HepG2 (cell line): ENCODE data around the gene ASXL3. TPM values are rescaled to one million over a fixed set of nuclear protein-coding genes. Genes with fewer than 3 reads are reported as not detected.

Experiments
- ATAC-seq: fragments of 200-7000 bp; cut with Tn5 transposase; 3 replicates; pipeline ENCODE4 v1.9.1; 2020; ENCODE audit warnings: mild to moderate bottlenecking, moderate library complexity
- BruUV-seq: library from RNA; stranded (reverse); fragments of 400-500 nt; replicated peaks from 2 replicates; lab custom pipeline; 2021; lab: Mats Ljungman, UMichigan
- CTCF ChIA-PET: fragments of 300-600 bp; formaldehyde crosslinking; extraction: SDS; loops from one replicate; lab custom pipeline; 2021; ENCODE audit warnings: low total read pairs, inconsistent platforms, low intra/inter-chr PET ratio; lab: Yijun Ruan, JAX
- POLR2A ChIA-PET: fragments of 350-600 bp; sonication (Branson Sonifier 250); formaldehyde crosslinking; loops from one replicate; lab custom pipeline; 2020; ENCODE audit warnings: antibody characterized with exemption, inconsistent platforms; lab: Yijun Ruan, JAX
- DNase-seq: peaks from one replicate; pipeline ENCODE4 v3.0.0-alpha.2; 2015; ENCODE audit warnings: low spot score
- FAIRE-seq: peaks from 3 replicates; lab custom pipeline; 2011; peaks lifted over from hg19 to GRCh38; lab: Jason Lieb, UNC
- H2AFZ ChIP-seq: one replicate; pipeline ENCODE4 v1.6.1; 2011; ENCODE audit warnings: low read length, inconsistent platforms
- H3K27ac ChIP-seq: fragments of 300-600 bp; 3 replicates; pipeline ENCODE4 v1.8.0; 2011; ENCODE audit warnings: mixed run types, mild to moderate bottlenecking, mixed read lengths, low read length, inconsistent platforms; ENCODE audit not compliant: insufficient read depth; ENCODE audit errors: extremely low read length
- H3K27me3 ChIP-seq, 2 experiments: fragments of 200-600 bp in 1 of 2; 2 replicates in 1 of 2; 3 replicates in 1 of 2; pipeline versions ENCODE4 v1.6.0 to v1.8.0; 2011; ENCODE audit warnings: low read length in 2 of 2, mild to moderate bottlenecking in 2 of 2, moderate library complexity in 2 of 2, inconsistent platforms in 1 of 2; ENCODE audit not compliant: insufficient read depth in 2 of 2, control insufficient read depth in 1 of 2
- H3K36me3 ChIP-seq, 2 experiments: fragments of 200-600 bp in 1 of 2; replicated peaks in 1 of 2; 2 replicates in 1 of 2; 3 replicates in 1 of 2; pipeline versions ENCODE4 v1.5.1 to v1.8.0; 2011; ENCODE audit warnings: low read length in 2 of 2, inconsistent platforms in 1 of 2; ENCODE audit not compliant: insufficient read depth in 2 of 2, control insufficient read depth in 1 of 2
- H3K4me1 ChIP-seq: 2 replicates; pipeline ENCODE4 v1.5.1; 2012; ENCODE audit warnings: low read length, inconsistent platforms; ENCODE audit not compliant: insufficient read depth
- H3K4me2 ChIP-seq: 2 replicates; pipeline ENCODE4 v1.6.0; 2011; ENCODE audit warnings: low read depth, low read length, inconsistent platforms
- H3K4me3 ChIP-seq, 3 experiments: fragments of 200-600 bp in 1 of 3; sonication (generic), shearing (Covaris generic) in 1 of 3; replicated peaks in 1 of 3; 2 replicates each; pipeline ENCODE4 v1.5.1; 2011 to 2016; ENCODE audit warnings: low read length in 3 of 3, inconsistent platforms in 2 of 3, low read depth in 2 of 3, mild to moderate bottlenecking in 2 of 3, control low read depth in 1 of 3, mixed read lengths in 1 of 3; ENCODE audit not compliant: insufficient read depth in 1 of 3
- H3K79me2 ChIP-seq: one replicate; pipeline ENCODE4 v1.6.1; 2011; ENCODE audit warnings: low read length, inconsistent platforms; ENCODE audit not compliant: insufficient read depth
- H3K9ac ChIP-seq: 2 replicates; pipeline ENCODE4 v1.6.0; 2011; ENCODE audit warnings: mild to moderate bottlenecking, low read depth, low read length, inconsistent platforms; ENCODE audit not compliant: insufficient read depth
- H3K9me3 ChIP-seq: 2 replicates; pipeline ENCODE4 v1.5.1; 2012; ENCODE audit warnings: mild to moderate bottlenecking, low read length
- H4K20me1 ChIP-seq: 2 replicates; pipeline ENCODE4 v1.6.0; 2011; ENCODE audit warnings: inconsistent platforms, mild to moderate bottlenecking, low read length, moderate library complexity; ENCODE audit not compliant: insufficient read depth
- BORCS8-MEF2B ChIP-seq: sonication (generic); formaldehyde crosslinking; IDR thresholded peaks from 2 replicates; pipeline ENCODE4 v1.8.0; 2022; ENCODE audit warnings: mild to moderate bottlenecking, missing genetic modification reagents
- DNMT3B ChIP-seq: conservative IDR thresholded peaks from 2 replicates; pipeline ENCODE4 v1.6.1; 2016; ENCODE audit warnings: missing biosample characterization, control low read depth
- FOXP4 ChIP-seq: sonication (generic); formaldehyde crosslinking; IDR thresholded peaks from 2 replicates; pipeline ENCODE4 v1.4.0; 2020; ENCODE audit warnings: missing genetic modification reagents
- GLI4 ChIP-seq: sonication (generic); formaldehyde crosslinking; IDR thresholded peaks from 2 replicates; pipeline ENCODE4 v1.5.1; 2020; ENCODE audit warnings: missing genetic modification reagents, mild to moderate bottlenecking, moderate library complexity, borderline replicate concordance
- HOXD1 ChIP-seq: sonication (generic); formaldehyde crosslinking; IDR thresholded peaks from 2 replicates; pipeline ENCODE4 v1.5.0; 2020; ENCODE audit warnings: missing genetic modification reagents
- MEIS1 ChIP-seq: sonication (generic); formaldehyde crosslinking; IDR thresholded peaks from 2 replicates; pipeline ENCODE4 v1.9.0; 2021; ENCODE audit warnings: mild to moderate bottlenecking, missing genetic modification reagents, moderate library complexity, borderline replicate concordance
- MXD4 ChIP-seq: IDR thresholded peaks from 2 replicates; pipeline ENCODE4 v1.6.1; 2016; ENCODE audit warnings: mild to moderate bottlenecking, missing biosample characterization, missing genetic modification reagents
- NFRKB ChIP-seq: fragments of 450-650 bp; IDR thresholded peaks from 2 replicates; pipeline ENCODE4 v1.6.1; 2017
- NPAS2 ChIP-seq: sonication (generic); formaldehyde crosslinking; IDR thresholded peaks from 2 replicates; pipeline ENCODE4 v1.8.0; 2022; ENCODE audit warnings: mild to moderate bottlenecking, missing genetic modification reagents, borderline replicate concordance
- NR0B2 ChIP-seq: sonication (generic); formaldehyde crosslinking; IDR thresholded peaks from 2 replicates; pipeline ENCODE4 v1.4.0; 2020; ENCODE audit warnings: mild to moderate bottlenecking, missing genetic modification reagents
- PPARG ChIP-seq: conservative IDR thresholded peaks from 2 replicates; pipeline ENCODE4 v1.6.1; 2016; ENCODE audit warnings: missing biosample characterization, missing genetic modification reagents
- RAD21 ChIP-seq: fragments of 450-650 bp; formaldehyde crosslinking; IDR thresholded peaks from 2 replicates; pipeline ENCODE4 v1.5.0; 2020; ENCODE audit warnings: mild to moderate bottlenecking
- SIX1 ChIP-seq: sonication (generic); formaldehyde crosslinking; IDR thresholded peaks from 2 replicates; pipeline ENCODE4 v1.4.0; 2020; ENCODE audit warnings: missing genetic modification reagents, borderline replicate concordance
- ZBED4 ChIP-seq: sonication (generic); formaldehyde crosslinking; IDR thresholded peaks from 2 replicates; pipeline ENCODE4 v1.4.0; 2020; ENCODE audit warnings: missing genetic modification reagents, borderline replicate concordance
- ZBTB20 ChIP-seq: sonication (generic); formaldehyde crosslinking; IDR thresholded peaks from 2 replicates; pipeline ENCODE4 v1.8.1; 2023; ENCODE audit warnings: missing genetic modification reagents, low read depth, mild to moderate bottlenecking, borderline replicate concordance
- ZNF274 ChIP-seq: sonication (generic); formaldehyde crosslinking; IDR thresholded peaks from 2 replicates; pipeline ENCODE4 v1.5.1; 2020; ENCODE audit warnings: mild to moderate bottlenecking, missing genetic modification reagents
- ZNF282 ChIP-seq: fragments of 450-650 bp; IDR thresholded peaks from 2 replicates; pipeline ENCODE4 v1.6.1; 2018; ENCODE audit not compliant: partially characterized antibody
- WGBS: methylation state at CpG from one replicate; pipeline ENCODE4 v1.1.6; 2017; ENCODE audit warnings: low lambda C conversion rate; 5-methylcytosine and 5-hydroxymethylcytosine counted together
- in situ Hi-C: cut with HindIII; loops from 2 replicates; pipeline ENCODE4 v1.10.0; 2017; ENCODE audit warnings: low pct_unique_long_range_greater_than_20kb; ENCODE audit not compliant: extremely low pct_ligation_motif_present
- intact Hi-C: fragments of 100-400 bp; cut with micrococcal nuclease; formaldehyde crosslinking; loops from one replicate; pipeline ENCODE4 v1.10.0; 2022; ENCODE audit not compliant: unreplicated experiment
- polyA plus RNA-seq, 8 experiments: library from polyadenylated mRNA; depleted of rRNA in 3 of 8; stranded (reverse) in 7 of 8; unstranded in 1 of 8; fragments of >200 nt; fragmentation: Illumina TruSeq in 4 of 8; extraction: Trizol in 4 of 8; gene quantifications; 2 replicates each; pipeline versions ENCODE4 v1.2.1 to v1.2.3, GENCODE V29; 2011 to 2016; ENCODE audit warnings: low read depth in 4 of 8, missing spikeins in 1 of 8, mixed read lengths in 1 of 8; ENCODE audit not compliant: insufficient read depth in 1 of 8
- total RNA-seq, 5 experiments: library from RNA; depleted of rRNA; stranded (reverse); fragments of >200 nt; fragmentation: Illumina TruSeq; extraction: Trizol; gene quantifications; 2 replicates each; pipeline ENCODE4 v1.2.3, GENCODE V29; 2016; ENCODE audit warnings: low read depth in 1 of 5

Gene ASXL3
- total and polyA plus RNA-seq, 2 of the 13 experiments (the other 11 are each of a cell fraction or from before 2014, with no cell fraction given): not detected

- TF ChIP-seq MXD4 (CRISPR knock-in tag) (no peak), ZBTB20 (CRISPR knock-in tag) (no peak), ZNF282 (no peak)
Observed at GRCh38 chr18:33669589-33669988, 91.6 kb downstream of the ASXL3 start (continued).

GRCh38 chr18:33670029-33670428 is 92.0 kb downstream of the ASXL3 start:
- FAIRE-seq (no peak), DNase-seq (no peak), ATAC-seq (no peak)
- Histone ChIP-seq H3K4me2 (no peak overlapping the region), H3K4me3 (no peak overlapping the region), H3K27ac (no peak overlapping the region), H3K9me3 (no peaks in the 10 kb centered on the region), H4K20me1 (no peaks in the 10 kb centered on the region), H3K79me2 (no peaks in the 10 kb centered on the region), H3K9ac (no peak overlapping the region), H3K4me1 (no peaks in the 10 kb centered on the region), H2AFZ (no peak overlapping the region), H3K36me3 (no peaks in the 10 kb centered on the region), H3K27me3 (no peaks in the 10 kb centered on the region)
- intact Hi-C loops: loop anchor here (10.0 kb wide), 1 partner anchor 435 kb away; no protein-coding TSS in a partner anchor
- WGBS: 27% methylated on average over 6 of the region's 6 CpGs
- no TSS peak for BruUV-seq
- TF ChIP-seq MEIS1 (CRISPR knock-in tag) (no peak), RAD21 (CRISPR knock-in tag) (no peak), NFRKB (no peak), ZNF274 (CRISPR knock-in tag) (no peak), SIX1 (CRISPR knock-in tag) (no peak), ZBED4 (no peak), PPARG (CRISPR knock-in tag) (no peak), GLI4 (no peak), NPAS2 (CRISPR knock-in tag) (no peak), FOXP4 (no peak), HOXD1 (CRISPR knock-in tag) (no peak), DNMT3B (no peak), BORCS8-MEF2B (no peak), NR0B2 (CRISPR knock-in tag) (no peak)
- in situ Hi-C loops: no loop called here
- ChIA-PET POLR2A (no interaction called here), CTCF (no interaction called here)
